Stimulated activated CD4-positive, alpha-beta T cell treated with anti-CD3 and anti-CD28 coated beads, Interleukin-15, amount 100 ng/mL, for 24 hours (primary cell): Measurements from ENCODE around the gene YDJC.
A peak's percentile ranks its signal among the peaks of the same experiment; 100 is the strongest.
"Not testable (repeated sequence)": the region's sequence is repeated elsewhere in the genome, so short reads cannot be mapped to it uniquely, and the experiment has no call there.

Experiments
- DNase-seq: peaks from one replicate; pipeline ENCODE4 v3.0.0-alpha.2; 2020

Gene YDJC

GRCh38 chr22:21628386-21629254, 1.2 kb downstream of the YDJC start:
- DNase-seq, result peak; percentile 15

GRCh38 chr22:21626735-21627469, 2.9 kb downstream of the YDJC start:
- no peak for DNase-seq

DNA sequence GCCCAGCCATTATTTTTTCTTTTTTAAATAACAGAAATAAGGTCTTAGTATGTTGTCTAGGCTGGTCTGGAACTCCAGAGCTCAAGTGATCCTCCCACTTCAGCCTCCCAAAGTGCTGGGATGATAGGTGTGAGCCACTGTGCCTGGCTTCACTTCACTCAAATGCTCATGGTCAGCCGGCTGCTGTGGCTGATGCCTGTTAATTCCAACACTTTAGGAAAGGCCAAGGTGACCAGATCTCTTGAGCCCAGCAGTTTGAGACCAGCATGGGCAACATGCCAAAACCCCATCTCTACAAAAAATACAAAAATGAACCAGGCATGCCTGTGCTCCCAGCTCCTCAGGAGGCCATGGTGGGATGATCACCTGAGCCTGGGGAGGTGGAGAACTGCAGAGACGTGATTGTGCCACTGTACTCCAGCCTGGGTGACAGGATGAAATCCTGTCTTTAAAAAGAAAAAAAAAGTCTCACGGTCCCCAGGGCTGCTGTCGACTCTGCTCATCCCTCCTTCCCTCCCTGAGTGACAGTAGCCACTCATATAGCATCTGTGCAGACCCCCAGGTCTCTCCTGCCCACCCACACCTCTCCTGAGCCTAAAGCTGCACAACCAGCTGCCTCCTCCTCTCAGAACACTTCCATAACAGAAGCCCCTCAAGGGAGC, 3.6 kb downstream of the YDJC start:
- no peak for DNase-seq

GRCh38 chr22:21624880-21625791, 4.7 kb downstream of the YDJC start:
- peak; percentile 24 for DNase-seq

DNA sequence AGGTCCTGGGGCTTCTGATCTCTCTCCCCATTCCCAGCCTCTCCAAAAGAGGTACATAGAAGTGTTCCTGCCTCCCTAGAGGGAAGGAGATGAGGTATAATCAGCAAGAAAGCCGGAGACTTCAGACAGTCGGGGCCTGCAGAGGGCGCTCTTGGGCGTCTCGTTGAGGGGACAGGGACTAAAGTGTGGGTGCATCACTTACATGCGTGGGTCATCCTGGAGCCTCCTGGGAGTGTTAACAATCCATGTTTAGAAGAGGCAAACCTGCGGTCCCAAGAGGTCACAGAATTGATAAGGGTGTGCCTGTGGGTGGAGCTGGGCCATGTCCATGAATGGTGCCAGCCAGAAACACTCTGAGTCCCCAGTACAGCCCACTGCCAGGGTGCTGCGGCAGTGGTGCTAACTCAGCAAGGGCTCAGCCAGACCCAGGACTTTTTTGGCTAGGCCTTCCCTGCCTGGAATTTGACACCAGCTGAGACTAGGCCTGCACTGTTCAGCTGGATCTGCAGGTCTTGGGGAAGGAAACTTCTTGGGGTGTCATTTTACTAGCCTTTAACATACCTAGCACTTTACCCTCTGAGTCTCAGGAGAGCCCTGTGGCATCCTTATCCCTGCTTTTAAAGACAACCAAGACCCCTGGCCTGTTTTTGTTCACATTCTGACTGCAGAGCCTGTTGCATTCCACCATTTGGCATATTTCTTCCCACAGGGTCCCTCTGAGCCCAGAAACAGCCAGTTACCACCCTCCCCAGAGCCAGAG, 5.5 kb downstream of the YDJC start:
- DNase-seq, result peak; percentile 68

DNA sequence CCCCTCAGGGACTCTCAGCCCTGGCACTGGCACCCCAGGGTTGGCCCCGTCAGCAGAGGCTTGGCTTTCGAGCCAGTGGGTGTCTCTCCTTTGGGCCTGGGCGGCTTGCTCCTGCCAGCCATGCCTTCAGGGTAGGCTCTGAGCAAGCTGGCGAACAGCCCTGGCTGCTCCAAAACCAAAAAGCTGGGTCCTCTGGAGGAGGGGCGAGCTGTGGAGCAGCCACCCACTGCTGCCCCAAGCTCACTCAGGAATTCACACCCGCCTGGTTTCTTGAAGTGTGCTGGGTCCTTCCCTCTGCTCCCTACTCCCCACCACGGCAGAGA, 6.2 kb downstream of the YDJC start:
- no peak for DNase-seq

- no peak for DNase-seq
These were observed 6.7 kb downstream of the YDJC start for GRCh38 chr22:21622919-21623647.

GRCh38 chr22:21622011-21622918, 7.6 kb downstream of the YDJC start:
- no peak for DNase-seq

DNA sequence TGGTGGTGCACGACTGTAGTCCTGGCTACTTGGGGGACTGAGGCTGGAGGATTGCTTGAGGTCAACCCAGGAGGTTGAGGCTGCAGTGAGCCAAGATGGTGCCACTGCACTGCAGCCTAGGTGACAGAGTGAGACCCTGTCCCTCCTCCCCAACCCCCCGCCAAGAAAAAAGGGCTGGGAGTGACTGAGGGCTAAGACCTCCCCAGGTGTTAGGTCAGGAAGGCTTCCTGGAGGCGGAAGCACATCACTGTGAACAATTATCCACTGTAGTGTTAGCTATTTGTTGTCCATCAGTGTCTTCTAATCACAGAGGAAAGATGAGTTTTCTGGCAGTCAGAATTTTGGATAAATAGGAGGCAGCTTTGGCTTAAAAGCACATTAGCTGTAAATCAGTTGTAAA, 8.8 kb downstream of the YDJC start:
- no peak for DNase-seq

GRCh38 chr22:21617337-21617736, 12.5 kb downstream of the YDJC start:
- not testable (repeated sequence) for DNase-seq

GRCh38 chr22:21615731-21616130, 14.1 kb downstream of the YDJC start:
- DNase-seq, result no peak

- DNase-seq, result no peak
These were observed 16.1 kb downstream of the YDJC start for GRCh38 chr22:21613553-21614233.

DNA sequence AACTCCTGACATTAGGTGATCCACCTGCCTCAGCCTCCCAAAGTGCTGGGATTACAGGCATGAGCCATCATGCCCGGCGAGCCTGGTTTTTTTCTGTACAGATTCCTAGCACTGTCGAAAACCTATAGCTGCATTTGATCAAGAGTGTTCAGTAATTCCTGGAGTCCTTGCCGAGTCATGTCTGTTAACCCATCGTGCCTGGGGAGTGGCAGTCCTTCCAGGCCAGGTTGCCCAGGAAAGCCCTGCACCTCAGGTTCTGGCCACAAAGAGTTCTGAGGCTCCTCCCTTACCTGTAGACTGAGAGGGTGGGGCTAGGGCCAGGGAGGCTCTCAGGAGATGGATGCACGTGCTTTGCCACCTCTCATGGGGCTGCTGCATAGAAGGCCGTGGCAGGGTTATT, 17.0 kb downstream of the YDJC start:
- DNase-seq, result no peak

- no peak for DNase-seq
These were observed 18.4 kb downstream of the YDJC start for GRCh38 chr22:21611210-21611977.

GRCh38 chr22:21609556-21610157, 20.2 kb downstream of the YDJC start:
- not testable (repeated sequence) for DNase-seq

DNA sequence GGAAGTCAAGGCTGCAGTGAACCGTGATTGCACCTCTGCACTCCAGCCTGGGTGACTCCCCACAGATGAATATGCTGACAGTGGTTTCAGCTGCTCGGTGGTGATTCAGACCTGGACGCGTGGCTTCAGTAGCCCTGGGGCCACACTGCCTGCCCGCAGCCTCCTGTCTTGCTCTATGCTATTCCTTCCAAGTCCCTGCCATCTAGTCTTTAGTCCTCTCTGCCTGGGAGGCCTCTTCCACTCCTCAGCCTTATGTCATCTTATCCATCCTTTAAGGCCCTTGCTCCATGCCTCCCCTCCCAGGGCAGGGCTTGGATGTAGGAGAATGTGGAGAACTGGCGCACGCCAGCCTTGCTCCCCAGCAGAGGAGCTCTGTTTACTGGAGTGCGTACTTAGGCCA, 23.0 kb downstream of the YDJC start:
- no peak for DNase-seq

GRCh38 chr22:21605887-21606564, 23.8 kb downstream of the YDJC start:
- DNase-seq, result no peak

DNA sequence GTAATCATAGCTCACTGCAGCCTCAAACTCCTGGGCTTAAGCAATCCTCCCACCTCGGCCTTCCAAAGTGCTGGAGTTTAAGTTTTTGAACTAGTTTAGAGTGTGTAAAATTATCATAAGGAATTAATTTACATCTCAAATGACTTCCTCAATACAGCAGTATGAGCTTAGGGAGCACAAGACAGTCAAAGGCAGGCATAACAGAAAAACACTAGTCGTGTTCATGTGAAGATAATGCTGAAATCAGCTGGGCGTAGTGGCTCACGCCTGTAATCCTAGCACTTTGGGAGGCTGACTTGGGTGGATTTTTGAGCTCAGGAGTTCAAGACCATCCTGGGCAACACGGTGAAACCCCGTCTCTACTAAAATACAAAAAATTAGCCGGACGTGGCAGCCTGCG, 25.8 kb downstream of the YDJC start:
- DNase-seq, result no peak
